Spleen (tissue), 11 donors: ENCODE data around the gene REV1. TPM values are rescaled to one million over a fixed set of nuclear protein-coding genes. Genes with fewer than 3 reads are reported as not detected.

Source experiments
- DNase-seq: peaks from one replicate; pipeline ENCODE4 v3.0.0-alpha.2; 2020
- H3K27ac ChIP-seq, 8 donors: fragments of 200-600 bp; sonication (generic) in 7 of 8; 1 replicate in 4 of 8; 2 replicates in 4 of 8; pipeline versions ENCODE4 v1.5.0 to v1.8.0; 2016 to 2021; ENCODE audit warnings: inconsistent platforms in 4 of 8, mild to moderate bottlenecking in 4 of 8, moderate library complexity in 1 of 8
- H3K27me3 ChIP-seq, 7 donors: fragments of 200-600 bp; sonication (generic) in 6 of 7; replicated peaks in 1 of 7; 1 replicate in 4 of 7; 2 replicates in 3 of 7; pipeline versions ENCODE4 v1.5.0 to v1.8.0; 2016 to 2021; ENCODE audit warnings: inconsistent platforms in 3 of 7, mild to moderate bottlenecking in 1 of 7
- H3K36me3 ChIP-seq, 6 donors: fragments of 200-600 bp; sonication (generic) in 5 of 6; 1 replicate in 4 of 6; 2 replicates in 2 of 6; pipeline versions ENCODE4 v1.5.0 to v1.8.0; 2016 to 2021; ENCODE audit warnings: inconsistent platforms in 2 of 6
- H3K4me1 ChIP-seq, 6 donors: fragments of 200-600 bp; sonication (generic) in 5 of 6; 1 replicate in 3 of 6; 2 replicates in 3 of 6; pipeline versions ENCODE4 v1.5.0 to v1.8.0; 2016 to 2021; ENCODE audit warnings: inconsistent platforms in 3 of 6
- H3K4me3 ChIP-seq, 8 donors: fragments of 200-600 bp; sonication (generic) in 7 of 8; 1 replicate in 4 of 8; 2 replicates in 4 of 8; pipeline versions ENCODE4 v1.5.0 to v1.8.0; 2016 to 2021; ENCODE audit warnings: inconsistent platforms in 4 of 8, mild to moderate bottlenecking in 4 of 8, moderate library complexity in 2 of 8
- H3K9me3 ChIP-seq, 8 donors: fragments of 200-600 bp; sonication (generic) in 7 of 8; 1 replicate in 4 of 8; 2 replicates in 4 of 8; pipeline versions ENCODE4 v1.5.0 to v1.8.0; 2016 to 2021; ENCODE audit warnings: inconsistent platforms in 4 of 8
- POLR2A ChIP-seq, 3 donors: fragments of 450-650 bp; IDR thresholded peaks; one replicate each; pipeline ENCODE4 v1.5.1; 2017; ENCODE audit warnings: antibody characterized with exemption in 3 of 3, mild to moderate bottlenecking in 1 of 3
- POLR2AphosphoS5 ChIP-seq, 3 donors: sonication (generic); formaldehyde crosslinking; IDR thresholded peaks; one replicate each; pipeline ENCODE4 v1.5.1; 2017; ENCODE audit warnings: antibody characterized with exemption in 3 of 3
- WGBS, 5 donors: extraction: QIAGEN DNeasy Blood & Tissue Kit in 3 of 5; methylation state at CpG; one replicate each; pipeline versions ENCODE4 v1.1.5 to v1.1.7; 2013 to 2018; 5-methylcytosine and 5-hydroxymethylcytosine counted together
- intact Hi-C: fragments of 100-400 bp; cut with DNase I; formaldehyde crosslinking; loops from one replicate; pipeline ENCODE4 v1.15.0; 2023; ENCODE audit warnings: low total_unique reads
- polyA plus RNA-seq, 3 donors: library from polyadenylated mRNA; stranded (reverse); fragments of 200-250 nt; gene quantifications; one replicate each; pipeline ENCODE4 v1.2.1, GENCODE V29; 2013
- total RNA-seq, 7 donors: library from RNA; depleted of rRNA in 3 of 7; stranded (reverse); fragments of >200 nt in 3 of 7; fragmentation: NEBNext Ultra II Directional in 4 of 7; extraction: Animal tissue kit (Norgen Biotek cat#: 25700) in 4 of 7; gene quantifications; one replicate each; pipeline versions ENCODE4 v1.1.0 to v1.2.1, GENCODE V29; 2016 to 2021
- TF ChIP-seq, protein P1 (sequence below), 11 experiments: fragments of 200-600 bp in 7 of 11; fragments of 450-650 bp in 4 of 11; sonication (generic) in 4 of 11; IDR thresholded peaks in 8 of 11; conservative IDR thresholded peaks in 3 of 11; 1 replicate in 7 of 11; 2 replicates in 4 of 11; pipeline versions ENCODE4 v1.4.0 to v1.8.0; 2016 to 2021; ENCODE audit warnings: antibody characterized with exemption in 11 of 11, inconsistent platforms in 4 of 11, mild to moderate bottlenecking in 1 of 11
- donor health status: healthy with polysubstance abuse.
- donor health status: DM: no; HTN: no; CAD: no; lungs with moderate emphysema.
- donor health status: DM: no; HTN: no; CAD: no.
- donor health status: Bipolar disorder and iron deficiency.
- donor health status: healthy.
- donor health status: DM: no; HTN: no; CAD: no.
- donor health status: DM: yes; HTN: yes; CAD: no.

REV1 gene
- total and polyA plus RNA-seq, 10 donors = 12.0 to 75.1 (median 50.6) TPM

DNA sequence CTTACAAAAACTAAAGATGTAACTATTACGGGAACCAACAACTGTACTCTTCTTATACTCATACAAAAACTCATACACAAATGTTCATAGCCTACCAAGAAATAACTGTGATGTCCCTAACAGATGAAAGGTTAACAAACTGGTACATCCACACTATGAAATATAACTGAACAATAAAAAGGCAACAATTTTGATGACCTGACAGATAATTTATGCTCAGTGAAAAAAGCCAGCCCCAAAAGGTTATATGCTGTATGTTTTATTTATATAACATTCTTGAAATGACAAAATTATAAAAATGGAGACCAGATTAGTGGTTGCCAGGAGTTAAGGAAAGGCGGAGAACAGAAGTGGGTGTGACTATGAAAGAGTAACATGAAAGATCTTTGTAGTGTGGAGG lies 31.3 kb downstream of the REV1 start:
- H3K27ac ChIP-seq = no peak overlapping the region
- WGBS, 5 donors = 87 to 97% (median 92%) methylated on average over 2 of the region's 2 CpGs
- no peaks in the 10 kb centered on the region for H3K9me3 ChIP-seq
- TF ChIP-seq POLR2AphosphoS5 (IDR thresholded peaks at IDR 0.05) (no peak), POLR2A (IDR thresholded peaks at IDR 0.05) (no peak)
- TF ChIP-seq, protein P1, sequence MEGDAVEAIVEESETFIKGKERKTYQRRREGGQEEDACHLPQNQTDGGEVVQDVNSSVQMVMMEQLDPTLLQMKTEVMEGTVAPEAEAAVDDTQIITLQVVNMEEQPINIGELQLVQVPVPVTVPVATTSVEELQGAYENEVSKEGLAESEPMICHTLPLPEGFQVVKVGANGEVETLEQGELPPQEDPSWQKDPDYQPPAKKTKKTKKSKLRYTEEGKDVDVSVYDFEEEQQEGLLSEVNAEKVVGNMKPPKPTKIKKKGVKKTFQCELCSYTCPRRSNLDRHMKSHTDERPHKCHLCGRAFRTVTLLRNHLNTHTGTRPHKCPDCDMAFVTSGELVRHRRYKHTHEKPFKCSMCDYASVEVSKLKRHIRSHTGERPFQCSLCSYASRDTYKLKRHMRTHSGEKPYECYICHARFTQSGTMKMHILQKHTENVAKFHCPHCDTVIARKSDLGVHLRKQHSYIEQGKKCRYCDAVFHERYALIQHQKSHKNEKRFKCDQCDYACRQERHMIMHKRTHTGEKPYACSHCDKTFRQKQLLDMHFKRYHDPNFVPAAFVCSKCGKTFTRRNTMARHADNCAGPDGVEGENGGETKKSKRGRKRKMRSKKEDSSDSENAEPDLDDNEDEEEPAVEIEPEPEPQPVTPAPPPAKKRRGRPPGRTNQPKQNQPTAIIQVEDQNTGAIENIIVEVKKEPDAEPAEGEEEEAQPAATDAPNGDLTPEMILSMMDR (IDR thresholded peaks at IDR 0.05 in 8 of 11, conservative IDR thresholded peaks at IDR 0.05 in 3 of 11) = no peak
- H3K27me3 ChIP-seq = no peaks in the 10 kb centered on the region
- DNase-seq = no peak
- intact Hi-C loops = no loop called here
- H3K36me3 ChIP-seq = peaks cover 0 to 100% (median 48%) of the 10 kb centered on the region in 6 donors
- H3K4me3 ChIP-seq = no peak overlapping the region
- H3K4me1 ChIP-seq = no peaks in the 10 kb centered on the region

DNA sequence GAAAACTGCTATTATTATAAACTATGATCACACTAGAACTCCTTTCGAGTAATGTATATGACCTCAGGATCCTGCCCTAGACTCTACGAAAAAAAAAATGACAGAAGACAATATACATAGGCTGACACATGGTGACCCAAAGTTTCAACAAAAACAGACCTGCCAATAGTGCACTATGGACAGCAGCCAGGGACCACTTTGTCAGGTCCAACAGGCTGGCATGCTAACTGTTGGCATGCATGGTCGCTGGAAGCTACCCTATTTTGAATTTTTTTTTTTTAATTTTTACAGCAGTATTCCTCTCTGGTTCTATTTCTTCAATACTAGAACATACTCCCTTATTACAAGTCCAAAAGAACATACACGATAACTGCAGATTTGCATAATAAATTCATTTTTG lies 38.1 kb downstream of the REV1 start:
- Histone ChIP-seq H3K27ac (no peak overlapping the region), H3K4me3 (no peak overlapping the region), H3K4me1 (no peaks in the 10 kb centered on the region), H3K36me3 (peaks cover 2 to 96% (median 33%) of the 10 kb centered on the region in 6 donors), H3K9me3 (no peaks in the 10 kb centered on the region), H3K27me3 (no peaks in the 10 kb centered on the region)
- WGBS, 5 donors = 79 to 92% (median 86%) methylated on average over 4 of the region's 4 CpGs
- intact Hi-C loops = no loop called here
- no peak for DNase-seq
- TF ChIP-seq POLR2A (IDR thresholded peaks at IDR 0.05) = no peak

DNA sequence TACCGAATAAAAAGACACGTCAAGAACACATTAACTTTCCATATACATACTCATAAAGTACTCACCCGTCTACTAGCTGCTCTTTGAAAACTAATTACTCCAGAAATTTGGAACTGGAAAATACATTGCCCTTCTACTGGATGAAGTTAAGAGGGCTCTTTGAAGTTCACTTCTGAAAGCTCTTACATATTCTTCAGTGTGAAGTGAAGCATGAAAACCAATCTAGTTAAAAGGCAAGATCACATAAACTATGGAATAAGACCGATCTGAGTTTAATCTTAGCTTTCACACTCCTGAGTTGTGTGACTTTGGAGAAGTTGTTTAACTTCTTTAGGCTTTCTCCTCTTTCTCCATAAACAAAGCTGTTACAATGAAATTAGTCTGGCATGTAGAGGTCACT lies 38.5 kb downstream of the REV1 start:
- intact Hi-C loops = no loop called here
- TF ChIP-seq POLR2A (IDR thresholded peaks at IDR 0.05) (no peak), POLR2AphosphoS5 (IDR thresholded peaks at IDR 0.05) (no peak)
- TF ChIP-seq, protein P1 (IDR thresholded peaks at IDR 0.05 in 8 of 11, conservative IDR thresholded peaks at IDR 0.05 in 3 of 11) = no peak
- no peak for DNase-seq
- Histone ChIP-seq H3K36me3 (peaks cover 2 to 96% (median 31%) of the 10 kb centered on the region in 6 donors), H3K27me3 (no peaks in the 10 kb centered on the region), H3K4me1 (no peaks in the 10 kb centered on the region), H3K4me3 (no peak overlapping the region), H3K9me3 (no peaks in the 10 kb centered on the region), H3K27ac (no peak overlapping the region)
- 84 to 96% (median 91%) methylated on average over 4 of the region's 4 CpGs for WGBS, 5 donors

DNA sequence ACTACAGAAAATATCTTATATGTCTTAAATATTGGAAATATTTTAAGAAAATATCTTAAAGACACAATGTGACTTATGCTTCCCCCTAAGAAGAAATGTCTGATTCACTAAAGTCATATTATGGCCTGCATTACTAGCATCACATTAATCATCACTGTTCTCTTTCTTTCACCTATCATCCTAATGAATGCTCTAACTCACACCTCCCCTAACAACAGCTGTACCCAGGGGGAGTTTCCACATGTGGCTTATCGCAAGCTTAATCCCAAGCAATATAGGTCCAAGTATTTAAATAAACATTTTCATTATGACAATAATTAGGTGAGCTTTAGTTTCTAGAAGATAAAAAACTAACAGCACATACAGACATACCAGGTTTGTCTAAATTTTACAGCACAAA lies 39.6 kb downstream of the REV1 start:
- TF ChIP-seq POLR2AphosphoS5 (IDR thresholded peaks at IDR 0.05) (no peak), POLR2A (IDR thresholded peaks at IDR 0.05) (no peak)
- TF ChIP-seq, protein P1 (IDR thresholded peaks at IDR 0.05 in 8 of 11, conservative IDR thresholded peaks at IDR 0.05 in 3 of 11) = no peak
- H3K27me3 ChIP-seq = no peaks in the 10 kb centered on the region
- H3K4me1 ChIP-seq = no peaks in the 10 kb centered on the region
- intact Hi-C loops = no loop called here
- H3K27ac ChIP-seq = no peak overlapping the region
- 89 to 94% (median 92%) methylated on average over 1 of the region's 1 CpG for WGBS, 5 donors
- H3K9me3 ChIP-seq = no peaks in the 10 kb centered on the region
- DNase-seq = no peak
- H3K36me3 ChIP-seq = peaks cover 2 to 89% (median 29%) of the 10 kb centered on the region in 6 donors
- H3K4me3 ChIP-seq = no peak overlapping the region

- intact Hi-C loops = no loop called here
- peaks cover 2 to 76% (median 27%) of the 10 kb centered on the region in 6 donors for H3K36me3 ChIP-seq
- H3K27ac ChIP-seq = no peak overlapping the region
- H3K4me1 ChIP-seq = no peaks in the 10 kb centered on the region
- TF ChIP-seq POLR2A (IDR thresholded peaks at IDR 0.05) (no peak), POLR2AphosphoS5 (IDR thresholded peaks at IDR 0.05) (no peak)
- H3K4me3 ChIP-seq = no peak overlapping the region
- no peaks in the 10 kb centered on the region for H3K9me3 ChIP-seq
- no peaks in the 10 kb centered on the region for H3K27me3 ChIP-seq
- 79 to 83% (median 82%) methylated on average over 2 of the region's 2 CpGs for WGBS, 5 donors
- no peak for DNase-seq
These were observed 41.3 kb downstream of the REV1 start for GRCh38 chr2:99448556-99448955.
